MCF 10A (cell line): Measurements from ENCODE around the gene FAM240B. TPM values are rescaled to one million over a fixed set of nuclear protein-coding genes. Genes with fewer than 3 reads are reported as not detected.

ENCODE experiments used
- Bru-seq: library from RNA; stranded (reverse); fragments of 400-500 nt; gene quantifications from one replicate; lab custom pipeline; 2021; lab: Mats Ljungman, UMichigan
- BruChase-seq, 2 experiments: library from RNA; stranded (reverse); fragments of 400-500 nt; gene quantifications; one replicate each; lab custom pipeline; 2021; lab: Mats Ljungman, UMichigan
- BruUV-seq: library from RNA; stranded (reverse); fragments of 400-500 nt; replicated peaks from 2 replicates; lab custom pipeline; 2021; lab: Mats Ljungman, UMichigan
- CTCF ChIA-PET: fragments of 300-600 bp; sonication (Branson Sonifier 250); formaldehyde crosslinking; extraction: SDS; loops from one replicate; lab custom pipeline; 2021; ENCODE audit warnings: antibody characterized with exemption, inconsistent platforms; lab: Yijun Ruan, JAX
- POLR2A ChIA-PET: fragments of 300-600, 350-650 bp; sonication (Branson Sonifier 250); formaldehyde crosslinking; extraction: SDS; loops from one replicate; lab custom pipeline; 2020; ENCODE audit warnings: antibody characterized with exemption, inconsistent platforms; lab: Yijun Ruan, JAX
- DNase-seq: peaks from one replicate; pipeline ENCODE4 v3.0.0-alpha.2; 2018; ENCODE audit not compliant: unreplicated experiment
- H3K27ac Mint-ChIP-seq: one replicate; pipeline ENCODE4 v1.8.0; 2022; ENCODE audit warnings: mild to moderate bottlenecking, low read depth, mixed read lengths; ENCODE audit not compliant: unreplicated experiment
- H3K27me3 Mint-ChIP-seq: one replicate; pipeline ENCODE4 v1.8.0; 2022; ENCODE audit warnings: mixed read lengths; ENCODE audit not compliant: insufficient read depth, unreplicated experiment
- H3K36me3 Mint-ChIP-seq: one replicate; pipeline ENCODE4 v1.8.0; 2022; ENCODE audit warnings: mild to moderate bottlenecking, moderate library complexity, mixed read lengths; ENCODE audit not compliant: insufficient read depth, unreplicated experiment
- H3K4me1 Mint-ChIP-seq: one replicate; pipeline ENCODE4 v1.8.0; 2022; ENCODE audit warnings: mixed read lengths; ENCODE audit not compliant: insufficient read depth, unreplicated experiment
- H3K4me3 Mint-ChIP-seq: one replicate; pipeline ENCODE4 v1.8.0; 2022; ENCODE audit warnings: mild to moderate bottlenecking, moderate library complexity, mixed read lengths; ENCODE audit not compliant: unreplicated experiment
- H3K9me3 Mint-ChIP-seq: one replicate; pipeline ENCODE4 v1.8.0; 2022; ENCODE audit warnings: mixed read lengths; ENCODE audit not compliant: unreplicated experiment
- CTCF ChIP-seq: fragments of 200-600 bp; IDR thresholded peaks from one replicate; pipeline ENCODE4 v1.8.0; 2022; ENCODE audit warnings: antibody characterized with exemption, mild to moderate bottlenecking; ENCODE audit not compliant: unreplicated experiment
- intact Hi-C: fragments of 100-400 bp; cut with micrococcal nuclease; formaldehyde crosslinking; loops from 2 replicates; pipeline ENCODE4 v1.14.1; 2022
- long read RNA-seq: library from polyadenylated mRNA; stranded (forward); transcript quantifications from one replicate; pipeline ENCODE4 v2.0.0, GENCODE V29; 2022
- total RNA-seq: library from RNA; stranded (reverse); gene quantifications from 2 replicates; pipeline ENCODE4 v1.2.3, GENCODE V29; 2022

FAM240B gene
- total RNA-seq = not detected in 2 replicates
- not detected for Bru-seq, nascent RNA
- not detected for BruChase-seq, experiment 1, labeled RNA remaining after a 6-hour chase
- BruChase-seq, experiment 2, labeled RNA remaining after a 2-hour chase = not detected
- long read RNA-seq = 0 reads

GRCh38 chr9:38720083-38720745 is at the start of gene FAM240B:
Gene FAM240B (minus strand): TSS chr9:38720133. CDS start chr9:38703999, 16,134 bp downstream.
- no peak for DNase-seq
- H3K9me3 Mint-ChIP-seq = no peaks in the 10 kb centered on the region
- POLR2A ChIA-PET = no interaction called here
- no TSS peak for BruUV-seq
- no peak within 1 kb of the TSS for H3K27ac Mint-ChIP-seq
- intact Hi-C loops = no loop called here
- H3K4me3 Mint-ChIP-seq = no peak within 1 kb of the TSS
- H3K27me3 Mint-ChIP-seq = no peaks in the 10 kb centered on the region
- H3K36me3 Mint-ChIP-seq = no peaks in the 10 kb centered on the region
- no peak for TF ChIP-seq CTCF
- CTCF ChIA-PET = no interaction called here
- no peaks in the 10 kb centered on the region for H3K4me1 Mint-ChIP-seq

- BruUV-seq = no TSS peak
- Mint-ChIP-seq H3K36me3 (no peaks in the 10 kb centered on the region), H3K4me1 (no peaks in the 10 kb centered on the region), H3K9me3 (no peaks in the 10 kb centered on the region), H3K4me3 (no peak overlapping the region), H3K27ac (no peak overlapping the region), H3K27me3 (no peaks in the 10 kb centered on the region)
- TF ChIP-seq CTCF = no peak
- ChIA-PET CTCF (no interaction called here), POLR2A (interaction anchor here (0.6 to 0.8 kb wide), 2 partner anchors 11 to 525 kb away, joined by 3 to 4 read pairs; no protein-coding TSS in a partner anchor)
- DNase-seq = peak; percentile 16
- intact Hi-C loops = no loop called here
These were observed 48.4 kb upstream of the FAM240B start for GRCh38 chr9:38768351-38768761.

- DNase-seq = no peak
- Mint-ChIP-seq H3K27ac (no peak overlapping the region), H3K4me1 (no peaks in the 10 kb centered on the region), H3K9me3 (no peaks in the 10 kb centered on the region), H3K36me3 (peaks cover 4% of the 10 kb centered on the region), H3K4me3 (no peak overlapping the region), H3K27me3 (no peaks in the 10 kb centered on the region)
- intact Hi-C loops = no loop called here
- POLR2A ChIA-PET = no interaction called here
- TF ChIP-seq CTCF = no peak
- CTCF ChIA-PET = no interaction called here
- no TSS peak for BruUV-seq
These were observed 45.2 kb upstream of the FAM240B start for GRCh38 chr9:38765101-38765500.

- no peak for TF ChIP-seq CTCF
- Mint-ChIP-seq H3K4me1 (no peaks in the 10 kb centered on the region), H3K36me3 (peaks cover 4% of the 10 kb centered on the region), H3K27ac (no peak overlapping the region), H3K9me3 (no peaks in the 10 kb centered on the region), H3K27me3 (no peaks in the 10 kb centered on the region), H3K4me3 (no peak overlapping the region)
- ChIA-PET CTCF (no interaction called here), POLR2A (no interaction called here)
- DNase-seq = no peak
- intact Hi-C loops = no loop called here
- BruUV-seq = no TSS peak
These were observed 42.1 kb upstream of the FAM240B start for GRCh38 chr9:38761999-38762398.
